Glomerular visceral epithelial cell (primary cell): Measurements from ENCODE around the gene ARRDC1.

ENCODE experiments used
- DNase-seq: peaks from one replicate; pipeline ENCODE4 v3.0.0-alpha.2; 2016; ENCODE audit errors: extremely low spot score

ARRDC1 gene

GRCh38 chr9:137640862-137641261 is 35.4 kb downstream of the ARRDC1 start:
- no peak for DNase-seq

GRCh38 chr9:137642118-137642601 is 36.7 kb downstream of the ARRDC1 start:
- no peak for DNase-seq

GRCh38 chr9:137642892-137643291 is 37.4 kb downstream of the ARRDC1 start:
- DNase-seq = no peak

- DNase-seq = no peak
Observed at GRCh38 chr9:137643921-137644320, 38.4 kb downstream of the ARRDC1 start.

GRCh38 chr9:137645211-137645610 is 39.7 kb downstream of the ARRDC1 start:
- DNase-seq = no peak

GRCh38 chr9:137646341-137646740 is 40.9 kb downstream of the ARRDC1 start:
- no peak for DNase-seq

- no peak for DNase-seq
Observed at GRCh38 chr9:137647096-137647714, 41.7 kb downstream of the ARRDC1 start.

GRCh38 chr9:137648396-137648795 is 42.9 kb downstream of the ARRDC1 start:
- peak; percentile 17 for DNase-seq

- no peak for DNase-seq
Observed at GRCh38 chr9:137649553-137649952, 44.1 kb downstream of the ARRDC1 start.

GRCh38 chr9:137650259-137650658 is 44.8 kb downstream of the ARRDC1 start:
- no peak for DNase-seq

GRCh38 chr9:137650779-137651178 is 45.3 kb downstream of the ARRDC1 start:
- DNase-seq = no peak

- DNase-seq = no peak
Observed at GRCh38 chr9:137656416-137656815, 50.9 kb downstream of the ARRDC1 start.

GRCh38 chr9:137657606-137658005 is 52.1 kb downstream of the ARRDC1 start:
- DNase-seq = no peak

- no peak for DNase-seq
Observed at GRCh38 chr9:137658781-137659180, 53.3 kb downstream of the ARRDC1 start.

GRCh38 chr9:137660144-137660543 is 54.7 kb downstream of the ARRDC1 start:
- no peak for DNase-seq

- DNase-seq = no peak
Observed at GRCh38 chr9:137663584-137663983, 58.1 kb downstream of the ARRDC1 start.

- no peak for DNase-seq
Observed at GRCh38 chr9:137664676-137665075, 59.2 kb downstream of the ARRDC1 start.
